Measurements from ENCODE around the gene DOK5. TPM values are rescaled to one million over a fixed set of nuclear protein-coding genes. Genes with fewer than 3 reads are reported as not detected.
A peak's percentile ranks its signal among the peaks of the same experiment; 100 is the strongest.

The DOK5 gene
- total and polyA plus RNA-seq, 4 donors = 0.37 to 3.1 (median 0.46) TPM

- no peak for TF ChIP-seq CTCF (IDR thresholded peaks at IDR 0.05; ENCODE audit: control extremely low read depth, extremely low read depth)
- ATAC-seq (ENCODE audit: insufficient read depth, low FRiP score) = no peak
- Histone ChIP-seq H3K4me1 (ENCODE audit: control insufficient read depth in 5 of 5, insufficient read depth in 5 of 5, low read length in 5 of 5) (peaks cover 0 to 2% (median 0%) of the 10 kb centered on the region in 5 donors), H3K9me3 (ENCODE audit: control insufficient read depth in 4 of 4, insufficient read depth in 3 of 4, low read length in 3 of 4) (peaks cover 0 to 2% (median 0%) of the 10 kb centered on the region in 4 donors), H3K4me3 (no peak overlapping the region), H3K27me3 (ENCODE audit: control insufficient read depth in 3 of 3, insufficient read depth in 3 of 3, low read length in 2 of 3) (no peaks in the 10 kb centered on the region), H3K27ac (ENCODE audit: low read depth in 1 of 2, low read length in 1 of 2) (no peak overlapping the region), H3K9ac (ENCODE audit: insufficient read depth in 1 of 2, low read length in 2 of 2) (no peak overlapping the region), H3K36me3 (ENCODE audit: control insufficient read depth in 4 of 4, insufficient read depth in 4 of 4, low read length in 4 of 4) (no peaks in the 10 kb centered on the region)
- DNase-seq = no peak
- WGBS, 2 donors = 66 to 80% methylated on average over 4 of the region's 4 CpGs
Observed at GRCh38 chr20:54545676-54546358, 70.4 kb downstream of the DOK5 start.

GRCh38 chr20:54548849-54549248 is 73.5 kb downstream of the DOK5 start:
- H3K27me3 ChIP-seq (ENCODE audit: control insufficient read depth in 3 of 3, insufficient read depth in 3 of 3, low read length in 2 of 3) = no peaks in the 10 kb centered on the region
- TF ChIP-seq CTCF (IDR thresholded peaks at IDR 0.05; ENCODE audit: control extremely low read depth, extremely low read depth) = no peak
- H3K9me3 ChIP-seq (ENCODE audit: control insufficient read depth in 4 of 4, insufficient read depth in 3 of 4, low read length in 3 of 4) = peaks cover 0 to 2% (median 0%) of the 10 kb centered on the region in 4 donors
- no peak for ATAC-seq (ENCODE audit: insufficient read depth, low FRiP score)
- no peak overlapping the region for H3K9ac ChIP-seq (ENCODE audit: insufficient read depth in 1 of 2, low read length in 2 of 2)
- 89 to 95% methylated on average over 8 of the region's 8 CpGs for WGBS, 2 donors
- H3K27ac ChIP-seq (ENCODE audit: low read depth in 1 of 2, low read length in 1 of 2) = no peak overlapping the region
- DNase-seq = no peak
- no peak overlapping the region for H3K4me3 ChIP-seq
- peaks cover 0 to 2% (median 0%) of the 10 kb centered on the region in 5 donors for H3K4me1 ChIP-seq (ENCODE audit: control insufficient read depth in 5 of 5, insufficient read depth in 5 of 5, low read length in 5 of 5)
- no peaks in the 10 kb centered on the region for H3K36me3 ChIP-seq (ENCODE audit: control insufficient read depth in 4 of 4, insufficient read depth in 4 of 4, low read length in 4 of 4)

GRCh38 chr20:54549658-54550326 is 74.4 kb downstream of the DOK5 start:
- no peak overlapping the region for H3K9ac ChIP-seq (ENCODE audit: insufficient read depth in 1 of 2, low read length in 2 of 2)
- ATAC-seq (ENCODE audit: insufficient read depth, low FRiP score) (no peak), DNase-seq (peak in 1 of 3 donors; percentile 1)
- H3K4me3 ChIP-seq = no peak overlapping the region
- 51 to 67% methylated on average over 3 of the region's 3 CpGs for WGBS, 2 donors
- peaks cover 0 to 2% (median 0%) of the 10 kb centered on the region in 4 donors for H3K9me3 ChIP-seq (ENCODE audit: control insufficient read depth in 4 of 4, insufficient read depth in 3 of 4, low read length in 3 of 4)
- no peak overlapping the region for H3K27ac ChIP-seq (ENCODE audit: low read depth in 1 of 2, low read length in 1 of 2)
- no peaks in the 10 kb centered on the region for H3K36me3 ChIP-seq (ENCODE audit: control insufficient read depth in 4 of 4, insufficient read depth in 4 of 4, low read length in 4 of 4)
- no peak for TF ChIP-seq CTCF (IDR thresholded peaks at IDR 0.05; ENCODE audit: control extremely low read depth, extremely low read depth)
- no peaks in the 10 kb centered on the region for H3K27me3 ChIP-seq (ENCODE audit: control insufficient read depth in 3 of 3, insufficient read depth in 3 of 3, low read length in 2 of 3)
- H3K4me1 ChIP-seq (ENCODE audit: control insufficient read depth in 5 of 5, insufficient read depth in 5 of 5, low read length in 5 of 5) = peaks cover 0 to 2% (median 0%) of the 10 kb centered on the region in 5 donors
